HPDE6-E6E7 (cell line): Measurements from ENCODE around the gene CCNO.

Experiments
- DNase-seq: peaks from one replicate; pipeline ENCODE4 v3.0.0; 2011; ENCODE audit warnings: missing footprints; ENCODE audit errors: extremely low spot score

The CCNO gene

GRCh38 chr5:55232985-55233928 is at the start of gene CCNO:
Gene CCNO (minus strand): TSS chr5:55233608. CDS start chr5:55233523, 85 bp downstream.
- peak; percentile 76 for DNase-seq

GRCh38 chr5:55278778-55279177 is 45.4 kb upstream of the CCNO start:
- DNase-seq = no peak

GRCh38 chr5:55276771-55277170 is 43.4 kb upstream of the CCNO start:
- peak; percentile 43 for DNase-seq

- no peak for DNase-seq
Measured at GRCh38 chr5:55258339-55258738, 24.9 kb upstream of the CCNO start.

GRCh38 chr5:55254802-55255201 is 21.4 kb upstream of the CCNO start:
- no peak for DNase-seq

- DNase-seq = no peak
Measured at GRCh38 chr5:55250064-55250463, 16.7 kb upstream of the CCNO start.

- no peak for DNase-seq
Measured at GRCh38 chr5:55241746-55242145, 8.3 kb upstream of the CCNO start.

GRCh38 chr5:55236800-55237199 is 3.4 kb upstream of the CCNO start:
- DNase-seq = no peak

- no peak for DNase-seq
Measured at GRCh38 chr5:55234121-55234700, 803 bp upstream of the CCNO start.

GRCh38 chr5:55232271-55232984 is 980 bp downstream of the CCNO start:
- DNase-seq = peak; percentile 46

- no peak for DNase-seq
Measured at GRCh38 chr5:55231919-55232270, 1.5 kb downstream of the CCNO start.

GRCh38 chr5:55231029-55231918 is 2.1 kb downstream of the CCNO start:
- no peak for DNase-seq

- no peak for DNase-seq
Measured at GRCh38 chr5:55230086-55230629, 3.2 kb downstream of the CCNO start.

GRCh38 chr5:55227664-55228430 is 5.6 kb downstream of the CCNO start:
- DNase-seq = no peak

- peak; percentile 68 for DNase-seq
Measured at GRCh38 chr5:55226934-55227663, 6.3 kb downstream of the CCNO start, which contains the start of gene MCIDAS. Gene MCIDAS (minus strand): TSS chr5:55227315. CDS start chr5:55227138, 177 bp downstream.

GRCh38 chr5:55226027-55226933 is 7.1 kb downstream of the CCNO start:
- peak; percentile 66 for DNase-seq

- no peak for DNase-seq
Measured at GRCh38 chr5:55225346-55225745, 8.1 kb downstream of the CCNO start.

- DNase-seq = no peak
Measured at GRCh38 chr5:55223812-55224240, 9.6 kb downstream of the CCNO start.
